ENCODE results near the gene EDN3.

GRCh38 chr20:59354460-59354859 is 54.0 kb downstream of the EDN3 start:
- TF ChIP-seq CTCF (IDR thresholded peaks at IDR 0.05; ENCODE audit: extremely low read depth in 1 of 2, insufficient read depth in 1 of 2, low read depth in 1 of 2, low read length in 2 of 2) (no peak), POLR2A (IDR thresholded peaks at IDR 0.05; ENCODE audit: low read depth, low read length) (no peak), MYC (IDR thresholded peaks at IDR 0.05; ENCODE audit: low read depth, low read length) (no peak), JUN (IDR thresholded peaks at IDR 0.05; ENCODE audit: borderline replicate concordance, insufficient read depth, insufficient read length, low read depth) (no peak)

Data from endothelial cell of umbilical vein (primary cell).